H1 (cell line): ENCODE measurements around the gene CIB4.

ENCODE experiments used
- GABPA ChIP-seq: IDR thresholded peaks from 2 replicates; pipeline ENCODE4 v1.6.1; 2011; ENCODE audit warnings: mild to moderate bottlenecking, low read length, moderate library complexity, borderline replicate concordance; ENCODE audit not compliant: insufficient read depth
- HDAC2 ChIP-seq, 2 experiments: fragments of 300-600 bp in 1 of 2; sonication (generic) in 1 of 2; IDR thresholded peaks; 2 replicates each; pipeline ENCODE4 v1.6.1; 2011 to 2012; ENCODE audit warnings: low read depth in 2 of 2, low read length in 2 of 2, mild to moderate bottlenecking in 2 of 2, moderate library complexity in 2 of 2, borderline replicate concordance in 1 of 2, inconsistent platforms in 1 of 2
- SIN3A ChIP-seq, 2 experiments: IDR thresholded peaks in 1 of 2; conservative IDR thresholded peaks in 1 of 2; 2 replicates each; pipeline ENCODE4 v1.6.1; 2011 to 2012; ENCODE audit warnings: low read length in 2 of 2, improper control_type of control experiment in 1 of 2, low read depth in 1 of 2, mild to moderate bottlenecking in 1 of 2
- SP4 ChIP-seq: IDR thresholded peaks from 2 replicates; pipeline ENCODE4 v1.6.1; 2012; ENCODE audit warnings: low read length, inconsistent platforms
- TBP ChIP-seq: IDR thresholded peaks from 2 replicates; pipeline ENCODE4 v1.6.1; 2011; ENCODE audit warnings: low read depth, low read length, improper control_type of control experiment
- YY1 ChIP-seq: IDR thresholded peaks from 2 replicates; pipeline ENCODE4 v1.6.1; 2011; ENCODE audit warnings: low read depth, mild to moderate bottlenecking, low read length
- TF ChIP-seq, protein P1 (sequence below), 3 experiments: IDR thresholded peaks; 1 replicate in 2 of 3; 2 replicates in 1 of 3; pipeline versions ENCODE4 v1.5.1 to v1.6.1; 2011; ENCODE audit warnings: low read length in 3 of 3, mild to moderate bottlenecking in 3 of 3, inconsistent platforms in 2 of 3, low read depth in 1 of 3, moderate library complexity in 1 of 3; ENCODE audit not compliant: insufficient read depth in 1 of 3; ENCODE audit errors: control extremely low read depth in 1 of 3

DNA sequence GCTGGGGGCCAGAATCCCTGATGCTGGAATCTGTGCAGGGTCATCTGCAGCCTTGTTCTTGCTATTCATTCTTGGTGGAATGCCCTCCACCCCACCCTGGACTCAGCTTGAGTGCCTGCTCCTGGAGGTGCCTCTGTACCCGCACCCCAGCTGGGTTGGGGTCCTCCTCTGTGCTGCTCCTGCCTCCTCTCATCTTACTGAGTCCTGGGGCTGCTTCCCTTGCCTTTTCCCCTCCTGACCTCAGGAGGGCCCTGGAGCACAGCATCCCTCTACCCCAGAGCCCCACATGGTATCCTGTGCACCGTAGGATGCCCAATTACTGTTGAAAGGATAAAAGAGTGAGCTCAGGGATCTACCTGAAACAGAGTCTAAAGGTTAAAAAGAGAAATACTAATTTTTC is 81.6 kb downstream of the CIB4 start:
- TF ChIP-seq TBP = no peak
- TF ChIP-seq GABPA = no peak
- TF ChIP-seq SIN3A (conservative IDR thresholded peaks at IDR 0.05 in 1 of 2, IDR thresholded peaks at IDR 0.05 in 1 of 2; ENCODE audit: low read depth in 1 of 2, low read length in 2 of 2) = no peak
- TF ChIP-seq YY1 = no peak
- no peak for TF ChIP-seq HDAC2 (IDR thresholded peaks at IDR 0.05; ENCODE audit: borderline replicate concordance in 1 of 2, low read depth in 2 of 2, low read length in 2 of 2)
- no peak for TF ChIP-seq SP4
- TF ChIP-seq, protein P1, sequence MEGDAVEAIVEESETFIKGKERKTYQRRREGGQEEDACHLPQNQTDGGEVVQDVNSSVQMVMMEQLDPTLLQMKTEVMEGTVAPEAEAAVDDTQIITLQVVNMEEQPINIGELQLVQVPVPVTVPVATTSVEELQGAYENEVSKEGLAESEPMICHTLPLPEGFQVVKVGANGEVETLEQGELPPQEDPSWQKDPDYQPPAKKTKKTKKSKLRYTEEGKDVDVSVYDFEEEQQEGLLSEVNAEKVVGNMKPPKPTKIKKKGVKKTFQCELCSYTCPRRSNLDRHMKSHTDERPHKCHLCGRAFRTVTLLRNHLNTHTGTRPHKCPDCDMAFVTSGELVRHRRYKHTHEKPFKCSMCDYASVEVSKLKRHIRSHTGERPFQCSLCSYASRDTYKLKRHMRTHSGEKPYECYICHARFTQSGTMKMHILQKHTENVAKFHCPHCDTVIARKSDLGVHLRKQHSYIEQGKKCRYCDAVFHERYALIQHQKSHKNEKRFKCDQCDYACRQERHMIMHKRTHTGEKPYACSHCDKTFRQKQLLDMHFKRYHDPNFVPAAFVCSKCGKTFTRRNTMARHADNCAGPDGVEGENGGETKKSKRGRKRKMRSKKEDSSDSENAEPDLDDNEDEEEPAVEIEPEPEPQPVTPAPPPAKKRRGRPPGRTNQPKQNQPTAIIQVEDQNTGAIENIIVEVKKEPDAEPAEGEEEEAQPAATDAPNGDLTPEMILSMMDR (IDR thresholded peaks at IDR 0.05; ENCODE audit: control extremely low read depth in 1 of 3, insufficient read depth in 1 of 3, low read depth in 1 of 3, low read length in 3 of 3) = peak; percentile 50 to 52 (median 50)
